HEK293 (cell line): ENCODE measurements around the gene CDT1.

ENCODE experiments used
- CTCF ChIA-PET: fragments of 350-600 bp; formaldehyde crosslinking; extraction: SDS; loops from one replicate; lab custom pipeline; 2021; ENCODE audit warnings: antibody characterized with exemption; lab: Yijun Ruan, JAX
- POLR2A ChIA-PET: fragments of 300-600 bp; formaldehyde crosslinking; extraction: SDS; loops from one replicate; lab custom pipeline; 2020; ENCODE audit warnings: antibody characterized with exemption, inconsistent platforms; lab: Yijun Ruan, JAX
- H3K27ac ChIP-seq: fragments of 200-500 bp; sonication (Bioruptor generic); 2 replicates; pipeline ENCODE4 v1.5.1; 2014; ENCODE audit warnings: low read depth, low read length, control low read depth, inconsistent platforms; ENCODE audit errors: extremely low read depth
- H3K36me3 ChIP-seq, 2 experiments: fragments of 200-500 bp in 1 of 2; sonication (Bioruptor generic) in 1 of 2; 1 replicate in 1 of 2; 2 replicates in 1 of 2; pipeline ENCODE4 v1.5.1; 2014 to 2017; ENCODE audit warnings: inconsistent platforms in 2 of 2, low read length in 2 of 2; ENCODE audit not compliant: control insufficient read depth in 2 of 2, insufficient read depth in 1 of 2
- H3K4me1 ChIP-seq: fragments of 200-500 bp; sonication (Bioruptor generic); 2 replicates; pipeline ENCODE4 v1.5.1; 2014; ENCODE audit warnings: mild to moderate bottlenecking, low read length, inconsistent platforms; ENCODE audit not compliant: control insufficient read depth, insufficient read depth
- H3K4me3 ChIP-seq: 2 replicates; pipeline ENCODE4 v1.5.1; 2011; ENCODE audit warnings: low read depth, mild to moderate bottlenecking, control low read depth, low read length, moderate library complexity
- H3K9me3 ChIP-seq: fragments of 200-500 bp; sonication (Bioruptor generic); 2 replicates; pipeline ENCODE4 v1.5.1; 2014; ENCODE audit warnings: low read depth, low read length, inconsistent platforms; ENCODE audit not compliant: control insufficient read depth, insufficient read depth
- BCL11B ChIP-seq: fragments of 450-650 bp; formaldehyde crosslinking; IDR thresholded peaks from 2 replicates; pipeline ENCODE4 v1.5.1; 2016; ENCODE audit warnings: low read depth, missing biosample characterization, missing genetic modification characterization
- EGR2 ChIP-seq: fragments of 450-650 bp; formaldehyde crosslinking; IDR thresholded peaks from 2 replicates; pipeline ENCODE4 v1.5.1; 2016; ENCODE audit warnings: low read depth, missing biosample characterization, missing genetic modification characterization
- HIC1 ChIP-seq: fragments of 450-650 bp; formaldehyde crosslinking; IDR thresholded peaks from 2 replicates; pipeline ENCODE4 v1.5.1; 2016; ENCODE audit warnings: missing biosample characterization, missing genetic modification characterization
- HOXA7 ChIP-seq: sonication (generic); formaldehyde crosslinking; IDR thresholded peaks from 2 replicates; pipeline ENCODE4 v1.8.1; 2022; ENCODE audit warnings: missing genetic modification reagents, borderline replicate concordance
- KLF10 ChIP-seq: fragments of 450-650 bp; IDR thresholded peaks from 2 replicates; pipeline ENCODE4 v1.5.1; 2018; ENCODE audit warnings: missing biosample characterization, mild to moderate bottlenecking, missing genetic modification characterization
- PRDM1 ChIP-seq: fragments of 450-650 bp; formaldehyde crosslinking; IDR thresholded peaks from 2 replicates; pipeline ENCODE4; 2016; ENCODE audit warnings: missing biosample characterization, missing genetic modification characterization
- SCRT1 ChIP-seq: fragments of 450-650 bp; formaldehyde crosslinking; IDR thresholded peaks from 2 replicates; pipeline ENCODE4 v1.5.1; 2016; ENCODE audit warnings: missing biosample characterization, missing genetic modification characterization, borderline replicate concordance
- SCRT2 ChIP-seq: fragments of 450-650 bp; formaldehyde crosslinking; IDR thresholded peaks from 2 replicates; pipeline ENCODE4 v1.5.1; 2016; ENCODE audit warnings: missing biosample characterization, missing genetic modification characterization
- WT1 ChIP-seq: fragments of 450-650 bp; formaldehyde crosslinking; IDR thresholded peaks from 2 replicates; pipeline ENCODE4 v1.5.1; 2016; ENCODE audit warnings: missing biosample characterization, missing genetic modification characterization
- ZBTB21 ChIP-seq: fragments of 450-650 bp; formaldehyde crosslinking; IDR thresholded peaks from 2 replicates; pipeline ENCODE4 v1.5.1; 2017; ENCODE audit warnings: missing biosample characterization, missing genetic modification characterization
- ZFHX2 ChIP-seq: fragments of 450-650 bp; formaldehyde crosslinking; conservative IDR thresholded peaks from 2 replicates; pipeline ENCODE4 v1.5.1; 2016; ENCODE audit warnings: missing biosample characterization, missing genetic modification characterization
- ZNF341 ChIP-seq: fragments of 450-650 bp; formaldehyde crosslinking; IDR thresholded peaks from 2 replicates; pipeline ENCODE4; 2016; ENCODE audit warnings: low read depth, missing biosample characterization, missing genetic modification characterization
- ZNF350 ChIP-seq: fragments of 450-650 bp; formaldehyde crosslinking; IDR thresholded peaks from 2 replicates; pipeline ENCODE4 v1.5.0; 2017; ENCODE audit warnings: missing biosample characterization, mild to moderate bottlenecking, missing genetic modification characterization
- ZNF366 ChIP-seq: fragments of 450-650 bp; formaldehyde crosslinking; conservative IDR thresholded peaks from 2 replicates; pipeline ENCODE4 v1.5.1; 2016; ENCODE audit warnings: missing biosample characterization, missing genetic modification characterization
- ZNF449 ChIP-seq: fragments of 450-650 bp; formaldehyde crosslinking; IDR thresholded peaks from 2 replicates; pipeline ENCODE4 v1.5.1; 2017; ENCODE audit warnings: missing biosample characterization, mild to moderate bottlenecking, missing genetic modification characterization, moderate library complexity
- ZNF530 ChIP-seq: fragments of 450-650 bp; formaldehyde crosslinking; IDR thresholded peaks from 2 replicates; pipeline ENCODE4 v1.5.1; 2016; ENCODE audit warnings: low read depth, missing biosample characterization, missing genetic modification characterization
- ZNF654 ChIP-seq: fragments of 450-650 bp; formaldehyde crosslinking; IDR thresholded peaks from 2 replicates; pipeline ENCODE4 v1.5.1; 2016; ENCODE audit warnings: low read depth, missing biosample characterization, missing genetic modification characterization
- TF ChIP-seq, protein P1 (sequence below): fragments of 450-650 bp; formaldehyde crosslinking; IDR thresholded peaks from 2 replicates; pipeline ENCODE4 v1.5.1; 2016; ENCODE audit warnings: missing biosample characterization, missing genetic modification characterization

Gene CDT1

GRCh38 chr16:88803264-88803987 lies at the start of gene CDT1 (continued):
- TF ChIP-seq ZNF449 (tag by site-specific recombination) (peak; percentile 19; the same call in 1 of the 2 replicates), ZNF366 (tag by site-specific recombination) (peak; percentile 63; the same call in 1 of the 2 replicates), ZNF530 (tag by site-specific recombination) (no peak), ZBTB21 (tag by site-specific recombination) (no peak), HIC1 (tag by site-specific recombination) (no peak), KLF10 (peak; percentile 56; the same call in 1 of the 2 replicates), PRDM1 (tag by site-specific recombination) (0 out of 2 replicates have a peak, but pooled peaks have one; percentile 13), ZNF341 (tag by site-specific recombination) (no peak)

DNA sequence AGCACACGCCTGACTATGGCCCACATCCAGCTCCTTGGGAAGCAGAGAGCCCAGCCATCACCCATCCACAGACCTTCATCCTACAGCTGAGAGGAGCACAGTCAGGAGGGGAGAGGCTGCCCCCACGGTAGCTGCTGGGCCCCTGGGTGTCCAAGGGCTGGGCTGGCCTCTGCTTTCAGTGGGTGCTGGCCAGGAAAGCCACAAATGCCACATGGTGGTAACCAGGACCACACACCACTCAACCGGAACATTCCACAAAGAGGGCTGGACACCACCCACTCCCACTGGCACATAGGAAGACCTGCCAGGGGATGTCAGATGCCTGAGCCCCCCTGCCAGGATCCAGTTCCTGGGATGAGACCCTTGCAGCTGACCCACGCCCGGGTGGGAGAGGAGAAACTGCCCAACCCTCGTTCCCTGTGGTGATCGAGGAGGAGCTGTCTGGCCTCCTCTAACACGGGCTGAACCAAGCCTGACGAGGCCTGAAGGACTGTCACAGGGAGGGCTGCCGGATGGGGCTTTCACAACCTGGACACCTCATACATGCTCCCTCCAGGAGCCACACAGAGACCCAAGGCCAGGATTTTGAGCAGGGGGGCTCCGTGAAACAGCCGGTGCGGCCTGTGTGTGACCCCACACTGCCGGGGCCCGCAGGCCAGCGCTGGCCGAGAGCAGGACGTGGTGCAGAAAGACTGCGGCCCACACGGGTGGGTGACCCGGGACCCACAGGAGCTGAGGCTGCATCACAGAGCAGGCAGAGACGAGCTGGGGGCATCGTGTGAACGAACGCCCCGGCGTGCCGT lies 49.3 kb upstream of the CDT1 start:
- no peaks in the 10 kb centered on the region for H3K9me3 ChIP-seq
- no peak for TF ChIP-seq ZNF654 (tag by site-specific recombination)
- no peak for TF ChIP-seq ZNF350 (tag by site-specific recombination)
- TF ChIP-seq BCL11B, result no peak
- TF ChIP-seq WT1 (tag by site-specific recombination), result no peak
- H3K36me3 ChIP-seq, result peaks cover 0 to 4% of the 10 kb centered on the region in 2 experiments; a peak in 1 of 3 replicates
- H3K4me3 ChIP-seq, result no peak overlapping the region
- ChIA-PET CTCF (interaction anchor here (0.5 to 2.5 kb wide), 5 partner anchors 8 to 27 kb away, joined by 3 to 20 read pairs (median 4); no protein-coding TSS in a partner anchor), POLR2A (interaction anchor here (0.9 kb wide), 1 partner anchor 30 kb away, joined by 3 read pairs; no protein-coding TSS in a partner anchor)
- 0 out of 2 replicates have a peak, but pooled peaks cover 2% of the 10 kb centered on the region for H3K4me1 ChIP-seq
- H3K27ac ChIP-seq, result 0 out of 2 replicates have a peak overlapping the region, but pooled peaks have one; percentile 24

DNA sequence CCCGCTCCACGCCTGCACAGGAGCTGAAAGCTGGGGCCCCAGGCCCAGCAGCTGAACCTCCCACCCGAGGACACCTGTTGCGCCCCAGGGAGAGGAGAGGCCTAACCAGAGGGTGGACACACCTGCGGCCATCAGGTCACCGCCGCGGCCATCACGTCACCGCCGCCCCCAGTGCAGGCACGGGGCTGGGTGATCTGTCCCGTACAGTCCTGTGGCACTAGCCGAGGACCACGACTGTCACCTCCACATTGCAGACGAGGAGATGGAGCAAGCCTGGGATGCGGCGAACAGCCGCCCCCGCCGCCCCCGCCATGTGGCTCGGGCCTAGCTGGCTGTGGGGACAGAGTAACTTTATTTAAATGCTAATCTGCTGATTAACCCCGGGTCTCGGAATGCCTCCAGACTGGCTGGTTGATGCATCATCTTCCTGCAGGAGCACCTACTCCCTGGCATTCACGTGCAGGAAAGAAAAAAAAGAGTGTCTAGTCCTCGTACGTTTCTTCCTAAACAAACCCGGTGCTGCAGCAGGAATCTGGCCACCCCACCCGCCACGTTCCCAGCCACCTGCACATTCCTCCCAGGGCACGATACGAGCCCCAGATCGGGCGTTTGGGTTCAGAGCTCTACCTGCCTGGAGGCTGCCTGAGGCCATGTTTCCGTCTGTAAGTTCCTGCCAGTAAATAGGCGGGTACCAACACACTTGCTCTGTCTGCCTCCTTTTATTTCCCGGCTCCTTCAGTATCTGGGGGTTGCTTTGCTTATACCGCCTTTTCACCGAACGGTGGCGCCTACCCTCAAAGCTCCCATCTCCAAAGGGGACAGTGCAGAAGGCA lies 48.5 kb upstream of the CDT1 start:
- Histone ChIP-seq H3K4me3 (no peak overlapping the region), H3K9me3 (no peaks in the 10 kb centered on the region), H3K27ac (no peak overlapping the region), H3K4me1 (0 out of 2 replicates have a peak, but pooled peaks cover 3% of the 10 kb centered on the region)
- ChIA-PET CTCF (interaction anchor here (0.6 to 2.5 kb wide), 5 partner anchors 12 to 51 kb away, joined by 3 to 20 read pairs (median 4); no protein-coding TSS in a partner anchor), POLR2A (interaction anchor here (0.9 kb wide), 1 partner anchor 29 kb away, joined by 3 read pairs; no protein-coding TSS in a partner anchor)
- TF ChIP-seq HOXA7 (no peak), SCRT1 (tag by site-specific recombination) (peak; percentile 75; the same call in 1 of the 2 replicates), ZFHX2 (tag by site-specific recombination) (peak; percentile 56), EGR2 (tag by site-specific recombination) (peak; percentile 60), SCRT2 (peak; percentile 91)
- TF ChIP-seq, protein P1, sequence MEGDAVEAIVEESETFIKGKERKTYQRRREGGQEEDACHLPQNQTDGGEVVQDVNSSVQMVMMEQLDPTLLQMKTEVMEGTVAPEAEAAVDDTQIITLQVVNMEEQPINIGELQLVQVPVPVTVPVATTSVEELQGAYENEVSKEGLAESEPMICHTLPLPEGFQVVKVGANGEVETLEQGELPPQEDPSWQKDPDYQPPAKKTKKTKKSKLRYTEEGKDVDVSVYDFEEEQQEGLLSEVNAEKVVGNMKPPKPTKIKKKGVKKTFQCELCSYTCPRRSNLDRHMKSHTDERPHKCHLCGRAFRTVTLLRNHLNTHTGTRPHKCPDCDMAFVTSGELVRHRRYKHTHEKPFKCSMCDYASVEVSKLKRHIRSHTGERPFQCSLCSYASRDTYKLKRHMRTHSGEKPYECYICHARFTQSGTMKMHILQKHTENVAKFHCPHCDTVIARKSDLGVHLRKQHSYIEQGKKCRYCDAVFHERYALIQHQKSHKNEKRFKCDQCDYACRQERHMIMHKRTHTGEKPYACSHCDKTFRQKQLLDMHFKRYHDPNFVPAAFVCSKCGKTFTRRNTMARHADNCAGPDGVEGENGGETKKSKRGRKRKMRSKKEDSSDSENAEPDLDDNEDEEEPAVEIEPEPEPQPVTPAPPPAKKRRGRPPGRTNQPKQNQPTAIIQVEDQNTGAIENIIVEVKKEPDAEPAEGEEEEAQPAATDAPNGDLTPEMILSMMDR (tag by site-specific recombination), result 0 out of 2 replicates have a peak, but pooled peaks have one; percentile 14
- TF ChIP-seq, all 188 proteins: peak for 5
- H3K36me3 ChIP-seq, result peaks cover 0 to 4% of the 10 kb centered on the region in 2 experiments; a peak in 1 of 3 replicates
